GM19397 (cell line): Measurements from ENCODE around the gene CT47A7.
"Not testable (repeated sequence)": the region's sequence is repeated elsewhere in the genome, so short reads cannot be mapped to it uniquely, and the experiment has no call there.

Experiments
- ATAC-seq: cut with Tn5 transposase; IDR thresholded peaks from one replicate; pipeline ENCODE4 v1.9.1; 2021; ENCODE audit warnings: mild to moderate bottlenecking, moderate library complexity; ENCODE audit not compliant: unreplicated experiment

The CT47A7 gene

DNA sequence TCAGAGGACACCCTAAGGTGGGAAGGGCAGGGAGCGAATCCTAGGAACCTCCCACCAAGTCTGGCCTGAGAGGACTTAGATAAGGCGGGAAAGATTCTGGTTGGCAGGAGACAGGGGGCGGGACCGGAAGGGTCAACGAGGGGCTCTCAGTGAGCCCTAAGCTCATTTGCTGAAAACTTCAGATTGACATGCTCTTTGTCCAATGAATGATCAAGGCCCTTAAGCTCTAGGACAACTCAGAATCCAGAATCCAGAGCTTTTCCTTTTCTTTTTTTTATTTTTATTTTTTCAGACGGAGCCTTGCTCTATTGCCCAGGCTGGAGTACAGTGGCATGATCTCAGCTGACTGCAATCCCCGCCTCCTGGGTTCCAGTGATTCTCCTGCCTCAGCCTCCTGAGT, at the start of gene CT47A7:
TSS of gene CT47A7 (minus strand) at position 101 of the 400 bp plus-strand sequence. CDS start 255 bp downstream, outside the sequence.
- not testable (repeated sequence) for ATAC-seq

DNA sequence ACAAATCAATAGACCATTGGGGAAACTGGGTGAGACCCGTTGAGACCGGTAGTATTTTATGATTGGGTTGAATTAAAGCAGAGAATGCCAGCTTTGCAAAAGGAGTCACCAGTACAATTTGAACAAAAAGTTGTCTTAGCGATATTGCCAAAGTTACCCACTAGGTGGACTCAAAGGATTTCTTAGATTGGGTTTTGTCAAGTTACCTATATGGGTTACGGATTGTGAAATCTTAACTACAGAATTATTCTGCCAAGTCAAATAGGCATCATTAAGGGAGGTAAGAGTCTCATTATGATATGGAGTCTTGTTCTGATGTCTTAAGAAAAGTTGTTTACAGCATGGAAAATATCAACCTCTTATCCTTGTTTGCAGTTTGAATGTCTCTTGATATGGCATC, 44.2 kb upstream of the CT47A7 start:
- no peak for ATAC-seq

DNA sequence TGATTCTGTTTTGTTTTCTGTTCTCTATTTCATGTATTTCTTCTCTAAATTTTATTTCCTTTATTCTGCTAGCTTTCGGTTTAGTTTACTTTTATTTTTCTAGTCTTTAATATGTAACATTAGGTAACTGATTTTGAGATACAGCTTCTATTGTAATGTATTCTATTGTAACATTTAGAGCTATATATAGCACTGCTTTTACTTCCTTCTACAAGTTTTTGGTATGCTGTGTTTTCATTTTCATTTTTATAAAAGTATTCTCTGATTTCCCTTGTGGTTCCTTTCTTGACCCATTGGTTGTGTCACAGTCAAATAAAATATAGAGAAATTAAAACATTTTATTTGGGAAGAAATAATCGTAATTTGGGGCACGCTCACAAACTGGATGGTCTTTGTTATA, 43.0 kb upstream of the CT47A7 start:
- ATAC-seq, result no peak

- not testable (repeated sequence) for ATAC-seq
Measured at GRCh38 chrX:120985660-120986059, 29.3 kb upstream of the CT47A7 start, which contains the start of gene CT47A1. CT47A1 (minus strand) TSS chrX:120985760; CDS start chrX:120985529, 231 bp downstream.
